GM19324 (cell line): ENCODE measurements around the gene MREG.
"Not testable (repeated sequence)": the region's sequence is repeated elsewhere in the genome, so short reads cannot be mapped to it uniquely, and the experiment has no call there.

Experiments used
- ATAC-seq: cut with Tn5 transposase; IDR thresholded peaks from one replicate; pipeline ENCODE4 v1.9.1; 2021; ENCODE audit warnings: mild to moderate bottlenecking, moderate library complexity; ENCODE audit not compliant: unreplicated experiment, low FRiP score

Gene MREG

DNA sequence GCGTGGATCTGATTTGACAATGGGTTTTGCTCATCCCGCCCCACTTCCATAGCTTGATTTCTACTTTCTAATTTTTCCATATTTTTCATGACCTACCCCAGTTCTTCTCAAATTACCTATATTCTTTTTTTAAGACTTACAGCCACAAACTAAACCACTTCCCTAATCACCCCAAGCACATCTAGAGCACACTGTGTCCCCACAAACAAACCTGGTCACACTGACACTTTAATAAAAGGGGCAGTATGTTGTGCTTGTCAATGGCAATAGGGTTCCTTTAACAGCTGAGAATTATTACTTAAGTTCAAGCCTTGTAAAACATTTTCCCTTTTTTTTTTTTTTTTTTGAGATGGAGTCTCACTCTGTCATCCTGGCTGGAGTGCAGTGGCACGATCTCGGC lies 47.1 kb downstream of the MREG start:
- no peak for ATAC-seq

DNA sequence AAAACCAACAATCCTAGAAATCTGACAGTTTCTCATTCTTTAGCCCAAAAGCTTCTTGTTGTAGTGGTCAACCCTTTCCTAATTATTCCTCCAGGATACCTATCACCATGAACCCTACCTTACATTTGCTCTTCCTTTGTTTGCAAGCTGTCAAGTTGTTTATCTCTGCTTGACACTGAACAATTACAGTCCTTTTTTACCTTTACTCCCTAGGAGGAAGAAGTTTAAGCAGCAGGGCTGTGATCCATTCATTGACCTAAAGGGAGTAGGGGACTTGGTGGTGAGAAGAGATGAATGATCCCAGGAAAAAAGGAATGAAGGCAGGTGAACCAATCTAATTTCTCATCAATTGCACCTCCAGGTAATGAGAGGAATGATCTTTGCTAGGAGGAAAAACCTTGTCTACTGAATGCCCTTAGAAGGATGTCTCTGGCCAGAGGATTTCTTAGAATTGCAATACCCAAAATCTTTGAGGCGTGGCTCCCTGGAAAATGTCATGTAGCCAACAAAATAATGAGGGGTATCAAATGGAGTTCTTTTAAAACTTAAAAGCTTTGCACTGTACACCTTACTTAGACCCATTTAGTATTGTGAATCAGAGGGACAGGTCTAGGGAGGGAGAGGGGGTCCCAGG lies 47.7 kb downstream of the MREG start:
- no peak for ATAC-seq

DNA sequence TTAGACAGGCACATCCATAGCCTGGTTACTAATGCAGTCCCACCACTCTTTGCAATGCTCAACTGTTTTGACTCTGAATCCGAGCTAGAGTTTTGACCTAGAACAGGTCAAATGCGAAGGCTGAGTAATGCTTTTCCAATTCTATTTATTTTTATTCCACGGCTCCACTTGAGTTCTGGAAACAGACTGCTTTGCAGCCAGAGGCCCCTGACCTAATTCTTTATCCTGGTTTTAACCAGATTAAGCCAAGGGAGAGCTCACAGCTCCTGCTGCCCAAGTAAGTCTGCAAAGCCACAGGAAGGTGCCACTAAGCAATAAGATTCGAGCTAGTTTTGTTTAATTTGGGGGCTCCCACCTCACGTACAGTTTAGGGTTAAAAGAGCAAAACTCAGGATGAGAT lies 51.4 kb downstream of the MREG start:
- ATAC-seq = no peak

DNA sequence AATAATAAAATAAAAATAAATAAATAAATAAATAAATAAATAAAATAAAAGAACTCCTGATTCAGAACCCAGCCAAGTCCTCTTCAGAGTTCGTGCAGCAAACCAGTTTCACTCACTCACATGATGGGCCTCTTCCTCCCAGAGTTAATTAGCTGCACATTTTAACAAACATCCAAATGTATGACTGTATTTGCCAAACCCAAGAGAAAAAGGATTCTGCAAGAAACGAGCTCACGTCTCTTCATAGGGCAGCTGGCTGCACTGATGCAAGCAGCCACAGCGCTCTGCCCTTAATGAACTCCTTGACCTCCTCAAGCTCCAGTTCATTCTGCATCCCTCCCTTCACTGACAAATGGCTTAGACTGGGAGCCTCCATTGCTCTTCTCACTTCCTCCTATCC lies 55.1 kb downstream of the MREG start:
- no peak for ATAC-seq

DNA sequence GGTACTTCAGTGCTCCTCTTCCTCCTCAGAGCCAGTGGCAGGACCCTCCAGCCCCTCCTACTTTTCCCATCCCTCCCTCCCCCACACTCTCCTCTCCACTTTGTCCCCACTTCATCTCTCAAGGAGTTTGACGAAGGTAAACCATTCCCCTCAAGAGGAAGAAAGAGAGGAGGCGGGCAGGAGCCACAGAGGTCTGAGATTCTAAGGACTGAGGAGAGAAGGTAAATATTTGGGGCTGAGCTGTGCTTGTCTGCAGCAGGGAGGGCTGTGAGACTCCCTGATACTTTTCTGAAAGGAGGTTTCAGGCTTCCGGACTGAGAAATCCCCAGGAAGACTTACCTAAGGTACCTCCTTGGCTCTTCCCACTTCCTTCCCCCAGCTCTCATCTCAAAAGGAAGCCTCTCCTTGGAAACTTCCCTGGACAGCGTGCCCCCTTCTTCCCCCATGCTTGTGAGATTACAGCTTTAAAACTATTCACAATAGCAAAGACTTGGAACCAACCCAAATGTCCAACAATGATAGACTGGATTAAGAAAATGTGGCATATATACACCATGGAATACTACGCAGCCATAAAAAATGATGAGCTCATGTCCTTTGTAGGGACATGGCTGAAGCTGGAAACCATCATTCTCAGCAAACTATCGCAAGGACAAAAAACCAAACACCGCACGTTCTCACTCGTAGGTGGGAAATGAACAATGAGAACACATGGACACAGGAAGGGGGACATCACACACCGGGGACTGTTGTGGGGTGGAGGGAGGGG lies 55.8 kb downstream of the MREG start:
- not testable (repeated sequence) for ATAC-seq

DNA sequence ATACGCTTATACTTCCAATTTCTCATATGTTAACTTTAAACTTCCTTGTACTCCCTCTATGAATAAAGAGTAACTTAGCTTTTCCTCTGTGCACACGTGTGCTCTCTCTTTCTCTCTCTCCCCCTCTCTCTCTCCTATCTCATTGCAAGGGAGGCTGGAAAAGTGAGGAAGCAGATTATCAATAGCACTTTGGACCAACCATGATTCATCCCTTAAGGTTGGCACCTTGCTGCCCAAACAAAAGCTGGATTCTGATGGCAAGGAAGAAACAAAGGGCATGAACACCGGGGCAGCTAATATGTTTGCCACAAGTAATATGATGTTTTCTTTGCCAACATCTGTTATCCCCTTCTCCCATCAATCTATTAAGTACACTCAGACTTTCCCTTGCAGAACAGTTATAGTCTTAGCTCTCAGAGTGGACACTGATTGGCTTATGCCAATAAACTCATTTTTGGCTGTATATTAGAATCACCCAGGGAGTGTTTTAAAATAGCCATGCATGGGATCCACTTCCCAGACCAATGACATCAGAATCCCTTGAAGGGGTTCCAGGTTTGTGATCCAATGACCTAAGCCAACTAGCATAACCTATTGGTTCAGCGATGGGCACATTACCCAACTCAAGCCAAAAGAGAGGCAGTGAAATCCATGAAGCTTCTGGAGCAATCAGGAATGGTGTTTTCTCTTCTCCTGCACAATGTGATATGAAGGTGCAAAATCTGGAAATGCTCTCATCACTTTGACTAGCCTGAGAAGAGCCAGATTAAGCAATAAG lies 60.3 kb downstream of the MREG start:
- no peak for ATAC-seq

DNA sequence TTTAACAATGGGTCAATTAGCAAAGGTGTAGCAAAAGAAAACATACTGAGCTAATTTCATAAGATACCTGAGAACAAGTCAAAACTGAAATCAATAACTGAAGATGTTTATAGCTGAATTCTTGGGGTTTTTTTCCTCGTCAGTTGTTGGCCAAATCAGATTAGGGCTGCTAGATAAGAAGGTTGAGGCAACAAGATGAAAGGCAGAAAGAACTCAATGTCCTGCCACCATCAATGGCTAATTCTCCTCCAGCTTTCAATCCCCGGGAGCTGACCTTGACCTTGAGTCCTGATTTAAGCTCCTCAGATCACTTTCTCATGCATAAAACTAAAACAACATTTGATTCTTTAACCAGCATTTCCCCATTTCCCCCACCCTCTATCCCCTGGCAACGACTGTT lies 61.8 kb downstream of the MREG start:
- ATAC-seq = no peak

DNA sequence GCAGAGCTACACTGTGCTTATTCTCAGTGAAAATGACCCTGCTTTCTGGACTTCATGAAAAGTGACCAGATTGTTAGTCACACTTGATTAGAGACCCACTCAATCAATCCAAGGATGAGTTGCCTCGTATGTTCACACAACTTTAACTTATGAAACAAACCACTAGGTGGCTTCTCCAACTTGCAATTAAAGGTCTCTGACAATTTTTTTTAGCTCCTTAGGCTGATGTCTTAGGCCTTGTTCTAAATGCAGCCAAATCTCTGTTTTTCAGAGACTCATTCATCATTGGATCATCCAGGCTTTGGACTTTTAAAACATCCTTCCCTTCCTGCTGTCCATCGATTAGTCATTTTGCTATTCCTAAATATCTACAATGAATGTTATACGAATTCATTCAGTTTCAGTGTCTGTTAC lies 63.4 kb downstream of the MREG start:
- ATAC-seq = peak; percentile 61

DNA sequence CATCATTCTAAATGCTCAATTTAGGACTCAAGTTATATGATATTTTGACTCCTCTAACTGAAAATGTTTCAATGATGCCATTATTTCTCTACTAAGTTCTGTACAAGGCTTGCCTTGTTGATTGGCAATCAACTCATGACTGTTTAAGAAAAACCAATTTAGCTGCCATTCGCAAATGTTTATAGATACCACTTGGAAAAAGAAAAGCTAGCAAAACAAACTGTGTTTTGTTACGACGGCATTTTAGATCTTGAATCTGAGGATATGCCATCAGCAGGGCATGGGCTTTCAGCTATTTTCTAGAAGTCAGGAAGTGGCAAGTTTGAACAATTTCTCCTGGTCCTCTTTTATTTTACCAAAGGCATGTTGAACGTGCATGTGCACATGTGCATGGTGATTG lies 65.3 kb downstream of the MREG start:
- ATAC-seq = no peak

DNA sequence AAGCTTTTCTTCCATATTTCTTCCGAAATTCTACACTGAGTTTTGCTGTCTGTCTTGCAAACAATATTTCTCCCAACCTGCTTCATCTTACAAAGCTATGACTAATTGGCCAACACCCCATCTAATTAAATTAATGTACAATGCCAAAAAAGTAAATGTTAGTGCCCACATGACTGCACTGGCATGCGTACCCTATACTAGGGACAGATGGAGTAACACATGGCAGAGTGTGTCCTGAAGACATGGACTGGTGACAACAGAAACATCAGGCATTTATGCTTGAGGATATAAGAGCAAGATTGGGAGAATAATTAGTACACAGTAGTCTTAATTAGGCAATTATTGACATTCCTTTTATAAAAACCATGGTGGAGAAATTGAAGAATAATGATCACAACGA lies 66.8 kb downstream of the MREG start:
- ATAC-seq = no peak

DNA sequence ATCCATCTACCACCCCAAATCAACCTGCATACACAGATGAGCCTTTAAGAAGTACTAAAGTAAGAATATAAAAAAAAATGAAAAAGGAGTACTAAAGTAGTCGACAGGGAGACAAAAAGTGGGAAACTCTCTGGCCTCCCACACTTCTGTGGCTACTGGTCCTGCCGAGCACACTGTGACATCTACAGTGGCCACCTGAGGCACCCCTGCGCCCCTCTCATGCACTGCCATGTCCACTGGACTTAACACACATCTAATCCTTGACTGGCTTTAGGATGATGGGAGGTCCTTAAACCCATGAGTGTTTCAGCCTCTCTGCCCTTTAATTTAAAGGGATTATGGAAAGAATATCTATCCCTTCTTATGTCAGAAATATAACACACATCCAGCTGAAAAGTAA lies 71.2 kb downstream of the MREG start:
- no peak for ATAC-seq

DNA sequence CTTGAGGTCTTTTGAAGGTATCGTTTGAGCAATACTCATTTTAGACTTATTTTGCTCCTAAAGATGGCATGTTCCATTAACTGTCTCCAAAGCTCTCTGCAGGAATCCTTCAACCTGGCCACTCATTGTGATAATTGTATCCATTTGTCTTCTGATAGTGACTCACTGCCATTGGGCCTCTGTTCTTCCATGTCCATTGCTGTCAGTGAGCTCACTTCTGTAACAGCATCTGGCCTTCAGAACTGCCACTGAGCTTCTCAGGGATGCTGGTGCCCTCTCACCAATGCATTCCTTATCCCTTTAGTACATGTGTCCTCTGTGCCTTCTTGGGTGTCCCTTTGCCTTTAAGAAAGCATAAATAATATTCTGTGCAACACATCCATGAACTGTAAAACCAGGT lies 71.6 kb downstream of the MREG start:
- no peak for ATAC-seq

DNA sequence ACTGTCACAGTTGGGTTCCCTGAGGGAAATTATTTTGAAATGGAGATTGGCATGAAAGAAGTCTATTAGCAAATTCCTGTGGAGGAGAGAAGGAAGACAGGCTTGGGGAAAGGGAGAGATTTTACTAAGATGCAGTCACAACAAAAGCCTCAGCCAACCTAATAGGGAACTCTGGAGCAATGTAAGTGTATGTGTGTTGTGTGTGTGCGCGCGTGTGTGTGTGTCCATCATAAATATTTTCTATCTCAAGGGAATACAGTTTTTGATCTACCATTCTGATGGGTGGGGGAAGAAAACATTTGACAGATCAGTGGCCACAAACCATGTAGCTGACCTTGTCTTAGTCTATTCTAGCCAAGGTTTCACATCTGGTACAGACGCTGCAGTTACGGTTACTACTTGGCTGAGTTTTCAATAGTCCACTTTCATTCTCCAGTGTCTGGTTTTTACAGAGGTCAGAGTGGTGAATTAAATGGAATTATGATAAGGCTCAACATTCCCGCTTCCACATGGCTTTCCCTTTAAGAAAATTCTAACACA lies 72.6 kb downstream of the MREG start:
- ATAC-seq = no peak

DNA sequence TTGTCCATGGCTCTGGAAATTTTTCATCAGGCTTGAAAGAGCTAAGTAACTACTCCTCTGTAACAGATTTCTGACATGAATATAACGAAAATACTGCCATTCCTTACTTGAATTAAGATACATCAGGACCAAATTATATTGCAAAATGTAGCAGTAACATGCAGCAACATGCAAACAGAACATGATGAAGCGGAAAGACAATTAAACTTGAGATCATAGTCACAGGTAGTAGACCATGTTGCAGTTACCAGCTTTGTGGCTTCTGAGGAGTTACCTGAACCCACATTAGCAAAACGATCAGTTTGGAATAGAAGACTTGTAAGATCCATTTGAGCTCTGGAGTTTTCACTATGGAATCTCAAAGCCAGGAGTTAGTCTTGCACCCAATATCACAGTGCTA lies 76.2 kb downstream of the MREG start:
- no peak for ATAC-seq

DNA sequence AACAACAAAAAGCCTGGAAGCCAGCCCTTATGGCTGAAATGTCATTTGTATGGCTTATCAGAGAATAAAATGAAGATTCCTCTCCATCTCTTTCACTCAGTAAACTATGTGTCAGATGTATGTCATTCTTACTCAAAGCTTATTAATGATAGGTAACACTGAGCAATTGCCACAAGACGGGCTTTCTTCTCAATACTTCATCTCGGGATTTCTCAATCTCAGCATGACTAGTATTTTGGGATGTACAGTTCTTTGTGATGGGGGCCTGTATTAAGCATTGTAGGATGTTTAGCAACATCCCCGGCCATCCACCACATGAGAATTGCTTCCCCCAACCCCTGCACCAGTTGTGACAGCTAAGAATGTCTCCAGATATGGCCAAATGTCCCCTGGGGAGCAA lies 80.2 kb downstream of the MREG start:
- ATAC-seq = no peak

DNA sequence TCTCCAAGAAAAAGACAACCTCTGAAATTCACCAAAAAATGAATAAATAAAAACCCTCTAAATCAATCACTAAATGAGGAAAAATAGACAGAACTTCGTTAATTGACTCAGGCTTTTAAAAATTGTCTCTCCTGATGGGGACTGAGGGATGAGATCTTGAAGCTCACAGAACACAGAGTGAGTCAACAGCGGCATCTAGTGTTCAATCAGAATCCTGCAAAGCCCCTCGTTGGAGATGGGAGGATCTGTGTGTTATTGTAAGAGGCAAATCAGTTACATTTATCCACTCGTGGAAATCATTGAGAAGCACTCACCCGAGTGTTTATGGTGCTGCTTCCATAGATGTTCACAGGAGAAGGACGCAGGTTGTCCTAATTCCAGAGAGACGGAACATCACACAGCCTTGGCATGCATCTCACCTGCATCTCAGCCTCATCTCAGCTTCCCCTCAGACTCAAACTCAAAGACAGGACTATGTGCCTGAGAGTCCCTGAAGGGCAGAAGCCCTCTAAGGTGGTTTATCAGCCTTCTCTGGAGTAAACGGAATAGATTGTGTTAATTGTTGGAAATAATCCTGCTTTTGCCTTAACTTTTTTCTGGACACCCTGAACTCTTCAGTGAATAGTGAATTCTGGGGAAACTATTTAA lies 82.0 kb downstream of the MREG start:
- ATAC-seq = no peak

DNA sequence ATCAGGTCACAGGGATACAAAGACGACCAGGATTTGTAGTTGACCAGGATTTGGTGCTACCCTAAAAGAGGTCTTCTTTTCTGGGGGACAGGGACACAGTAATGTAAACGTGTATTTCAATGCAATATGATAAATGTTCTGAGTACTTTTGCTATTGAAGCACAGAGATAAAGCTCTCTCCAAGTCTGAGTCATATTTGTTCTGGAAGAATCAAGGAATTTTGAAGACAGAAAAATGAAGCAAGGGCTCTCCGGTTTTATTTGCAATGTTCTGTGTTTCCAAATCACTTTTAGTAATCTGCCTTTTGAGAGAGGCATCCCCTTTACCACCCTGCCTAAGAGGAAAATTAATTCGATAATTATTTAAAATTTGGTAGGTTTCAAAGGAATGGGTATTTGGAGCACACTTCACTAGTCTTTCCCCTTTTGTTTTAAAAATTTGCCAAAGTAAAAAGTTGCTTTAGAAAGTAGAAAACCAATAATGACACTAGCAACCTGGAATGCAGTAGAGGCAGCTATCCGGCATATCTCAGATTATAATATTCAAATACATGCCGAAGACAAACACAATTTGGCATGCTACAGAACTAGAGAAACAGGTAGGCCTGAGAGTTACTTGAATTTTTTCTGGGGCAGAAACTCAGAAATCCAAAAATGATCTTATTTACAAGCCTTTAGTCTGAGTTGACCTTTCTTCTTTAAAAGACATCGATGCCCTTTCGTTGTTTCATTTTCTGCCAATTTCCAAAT lies 82.7 kb downstream of the MREG start:
- no peak for ATAC-seq

DNA sequence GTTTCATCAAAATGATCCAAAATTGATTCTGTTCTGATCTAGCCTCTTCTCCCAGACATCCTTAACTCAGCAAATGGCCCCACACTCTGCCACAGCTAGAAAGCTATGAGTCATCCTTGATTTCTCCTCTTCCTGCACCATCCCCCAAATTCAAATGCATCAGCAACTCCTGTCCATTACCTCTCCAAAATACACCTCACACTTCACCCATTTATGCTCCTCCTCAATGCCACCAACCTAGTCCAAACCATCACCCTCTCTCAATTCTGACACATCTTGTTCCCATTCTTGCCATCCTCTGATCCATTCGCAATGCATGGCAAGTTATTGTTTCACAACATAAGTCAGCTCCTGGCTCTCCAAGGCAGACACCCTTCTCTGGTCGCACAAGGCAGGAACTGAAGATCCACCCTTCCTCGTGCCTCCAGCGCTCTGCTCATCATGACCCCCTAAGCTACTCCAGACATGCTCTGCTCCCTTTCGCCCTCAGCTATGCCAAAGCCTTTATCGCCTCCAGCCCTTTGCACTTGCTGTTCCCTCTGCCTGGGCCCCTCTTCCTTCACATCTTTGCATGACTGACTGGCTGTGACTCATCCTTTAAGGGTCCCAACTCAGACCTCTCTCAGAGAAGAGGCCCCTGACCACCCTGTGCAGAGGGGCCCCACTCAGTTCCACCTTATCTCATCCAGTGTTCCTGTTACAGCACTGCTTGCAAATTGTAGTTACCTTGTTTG lies 83.6 kb downstream of the MREG start:
- ATAC-seq = no peak

DNA sequence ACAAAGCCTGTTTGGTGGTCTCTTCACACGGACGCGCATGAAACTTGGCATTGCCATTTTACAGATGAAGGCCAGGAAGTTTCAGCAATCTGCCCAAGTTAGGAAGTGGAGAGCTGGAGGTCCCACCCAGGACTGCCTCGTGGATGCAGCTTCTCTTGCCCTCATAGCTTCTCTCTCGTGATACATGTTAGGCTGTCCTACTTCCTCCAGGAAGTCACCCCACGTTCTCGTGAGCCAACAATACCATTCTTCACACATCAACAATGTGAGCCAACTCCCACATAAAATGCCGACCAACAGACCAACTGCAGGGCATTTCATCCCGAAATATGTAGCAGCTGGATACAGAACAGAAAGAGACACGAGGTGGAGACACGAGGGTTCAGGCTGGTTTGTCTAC lies 85.3 kb downstream of the MREG start:
- no peak for ATAC-seq

DNA sequence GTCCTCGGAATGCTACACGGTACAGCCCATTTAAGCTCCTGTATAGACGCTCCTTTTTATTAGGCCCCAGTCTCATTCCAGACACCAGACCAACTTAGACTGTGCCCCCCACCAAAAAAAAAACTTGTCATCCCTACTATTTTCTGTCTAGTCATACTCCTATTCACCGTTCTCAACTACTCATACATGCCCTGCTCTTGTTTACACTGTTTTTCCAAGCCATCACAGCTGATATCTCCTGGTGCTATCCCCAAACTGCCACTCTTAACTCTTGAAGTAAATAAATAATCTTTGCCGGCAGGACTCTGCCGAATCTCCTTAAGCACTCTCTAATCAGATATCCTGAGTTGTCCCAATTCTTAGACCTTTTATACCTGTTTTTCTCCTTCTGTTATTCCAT lies 86.4 kb downstream of the MREG start:
- ATAC-seq = not testable (repeated sequence)
